ENCODE data around the gene SDR39U1. TPM values are rescaled to one million over a fixed set of nuclear protein-coding genes. Genes with fewer than 3 reads are reported as not detected.

Gene SDR39U1
- total RNA-seq, 4 donors from 2014 or later: 16.1 to 36.0 (median 20.4) TPM

DNA sequence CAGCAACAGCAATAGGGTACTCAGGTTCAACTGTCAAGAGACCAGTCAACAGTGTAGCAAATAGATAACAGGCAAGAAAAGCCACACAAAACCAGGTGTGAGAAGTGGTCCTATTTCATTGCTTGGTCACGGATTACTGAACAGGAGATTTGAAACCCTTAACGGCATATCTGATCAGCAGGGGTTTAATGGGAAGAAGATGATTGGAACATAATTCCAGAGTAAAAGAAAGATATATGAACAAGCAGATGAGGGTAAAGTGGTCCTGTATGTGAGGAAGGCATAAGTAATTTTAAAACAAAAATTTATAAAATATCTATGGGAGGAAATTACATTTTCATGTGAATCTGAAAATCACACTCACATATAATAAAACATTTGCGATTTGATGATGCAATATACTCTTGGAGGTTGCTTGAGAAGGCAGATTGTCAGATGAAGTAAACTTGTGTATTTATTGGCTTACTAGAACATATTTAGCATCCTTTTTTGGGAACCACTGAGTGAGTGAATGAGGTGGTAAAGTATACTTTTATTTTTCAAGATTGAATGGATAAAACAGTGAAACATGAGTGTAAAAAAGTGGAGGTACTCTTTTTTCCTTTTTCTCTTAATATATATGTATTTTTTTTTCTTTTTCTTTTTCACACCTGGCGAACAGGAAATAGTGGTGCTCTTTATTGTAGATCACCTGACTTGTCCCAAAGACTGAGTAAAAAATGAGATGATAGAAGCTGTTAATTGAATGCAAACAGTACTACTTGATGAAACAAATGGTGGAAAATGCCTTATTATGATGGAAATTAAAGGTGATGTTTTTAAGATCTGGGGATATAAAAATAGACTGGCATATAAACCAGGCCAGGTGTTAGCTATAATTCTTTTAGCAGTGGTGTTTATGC, 21.6 kb upstream of the SDR39U1 start:
- no peak for DNase-seq
- Histone ChIP-seq H3K36me3 (no peaks in the 10 kb centered on the region), H3K9me3 (no peaks in the 10 kb centered on the region), H3K27me3 (no peaks in the 10 kb centered on the region), H3K27ac (no peak overlapping the region), H3K4me3 (no peak overlapping the region), H3K4me1 (no peaks in the 10 kb centered on the region)
- TF ChIP-seq POLR2A (IDR thresholded peaks at IDR 0.05): no peak
- TF ChIP-seq, protein P1, sequence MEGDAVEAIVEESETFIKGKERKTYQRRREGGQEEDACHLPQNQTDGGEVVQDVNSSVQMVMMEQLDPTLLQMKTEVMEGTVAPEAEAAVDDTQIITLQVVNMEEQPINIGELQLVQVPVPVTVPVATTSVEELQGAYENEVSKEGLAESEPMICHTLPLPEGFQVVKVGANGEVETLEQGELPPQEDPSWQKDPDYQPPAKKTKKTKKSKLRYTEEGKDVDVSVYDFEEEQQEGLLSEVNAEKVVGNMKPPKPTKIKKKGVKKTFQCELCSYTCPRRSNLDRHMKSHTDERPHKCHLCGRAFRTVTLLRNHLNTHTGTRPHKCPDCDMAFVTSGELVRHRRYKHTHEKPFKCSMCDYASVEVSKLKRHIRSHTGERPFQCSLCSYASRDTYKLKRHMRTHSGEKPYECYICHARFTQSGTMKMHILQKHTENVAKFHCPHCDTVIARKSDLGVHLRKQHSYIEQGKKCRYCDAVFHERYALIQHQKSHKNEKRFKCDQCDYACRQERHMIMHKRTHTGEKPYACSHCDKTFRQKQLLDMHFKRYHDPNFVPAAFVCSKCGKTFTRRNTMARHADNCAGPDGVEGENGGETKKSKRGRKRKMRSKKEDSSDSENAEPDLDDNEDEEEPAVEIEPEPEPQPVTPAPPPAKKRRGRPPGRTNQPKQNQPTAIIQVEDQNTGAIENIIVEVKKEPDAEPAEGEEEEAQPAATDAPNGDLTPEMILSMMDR (IDR thresholded peaks at IDR 0.05): no peak
- intact Hi-C loops (cut with DNase I): no loop called here
- WGBS, 2 donors: 67 to 78% methylated on average over 4 of the region's 4 CpGs

DNA sequence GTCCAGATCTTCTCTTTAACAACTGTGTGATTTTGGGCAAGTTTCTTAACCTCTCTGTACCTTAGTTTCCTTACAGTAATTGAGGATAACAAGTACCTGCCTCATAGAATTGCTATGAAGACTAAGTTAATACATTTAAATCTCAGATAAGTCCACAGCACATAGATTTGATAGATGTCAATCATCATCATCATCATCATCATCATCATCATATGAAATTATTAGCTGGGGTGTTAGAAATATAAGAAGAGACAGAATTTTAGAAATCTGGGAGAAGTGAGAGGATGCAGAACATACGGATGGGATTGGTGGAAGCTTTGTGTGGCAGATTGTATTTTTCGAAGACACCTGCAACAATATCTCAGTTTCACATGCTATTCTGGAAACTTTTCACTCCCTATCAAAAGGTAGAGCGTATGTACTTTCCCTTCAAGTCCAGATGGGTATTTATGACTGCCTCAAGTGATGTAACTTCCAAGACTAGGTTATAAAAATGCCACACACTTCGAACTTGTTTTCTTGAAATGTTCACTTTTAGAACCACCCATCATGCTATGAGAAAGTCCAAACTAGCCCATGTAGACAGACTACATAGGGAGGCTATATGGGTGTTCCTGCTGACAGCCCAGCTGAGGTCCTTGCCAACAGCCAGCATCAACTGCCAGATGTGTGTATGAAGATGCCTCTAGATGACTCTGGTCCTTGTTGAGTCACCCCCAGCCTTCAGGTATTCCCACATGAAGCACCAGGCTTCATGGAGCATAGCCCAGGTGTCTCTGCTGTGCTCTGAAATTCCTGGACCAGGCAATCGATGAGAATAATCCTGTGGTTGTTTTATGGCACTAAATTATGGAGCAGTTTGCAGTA, 20.7 kb upstream of the SDR39U1 start:
- WGBS, 2 donors: 55 to 68% methylated on average over 4 to 5 of the region's 5 CpGs
- intact Hi-C loops (cut with DNase I): no loop called here
- Histone ChIP-seq H3K4me1 (no peaks in the 10 kb centered on the region), H3K27me3 (no peaks in the 10 kb centered on the region), H3K27ac (no peak overlapping the region), H3K36me3 (no peaks in the 10 kb centered on the region), H3K4me3 (no peak overlapping the region), H3K9me3 (no peaks in the 10 kb centered on the region)
- no peak for DNase-seq
- TF ChIP-seq, protein P1 (IDR thresholded peaks at IDR 0.05): no peak
- no peak for TF ChIP-seq POLR2A (IDR thresholded peaks at IDR 0.05)

DNA sequence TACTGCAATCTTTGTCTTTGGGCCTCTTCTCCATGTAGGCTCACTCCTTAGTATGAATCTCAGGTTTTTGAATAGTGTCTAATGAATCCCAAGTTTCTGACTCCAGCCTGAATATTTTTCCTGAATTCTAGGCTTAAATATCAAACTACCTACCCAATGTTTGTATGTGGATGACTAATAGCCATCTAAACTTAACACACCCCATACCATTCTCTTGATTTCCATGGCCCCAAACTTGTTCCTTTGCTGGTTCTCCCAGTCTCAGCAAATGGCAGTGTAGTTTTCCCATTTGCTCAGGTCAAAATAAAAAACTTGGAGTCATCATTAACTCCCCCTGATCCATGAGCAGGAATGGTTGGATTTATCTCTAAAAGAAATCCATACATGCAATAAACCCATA, 18.8 kb upstream of the SDR39U1 start:
- Histone ChIP-seq H3K27ac (no peak overlapping the region), H3K36me3 (no peaks in the 10 kb centered on the region), H3K4me1 (no peaks in the 10 kb centered on the region), H3K4me3 (no peak overlapping the region), H3K9me3 (no peaks in the 10 kb centered on the region), H3K27me3 (no peaks in the 10 kb centered on the region)
- TF ChIP-seq POLR2A (IDR thresholded peaks at IDR 0.05): no peak
- TF ChIP-seq, protein P1 (IDR thresholded peaks at IDR 0.05): no peak
- intact Hi-C loops (cut with DNase I): no loop called here
- DNase-seq: no peak

GRCh38 chr14:24459331-24459730, 16.8 kb upstream of the SDR39U1 start:
- intact Hi-C loops (cut with DNase I): no loop called here
- H3K4me3 ChIP-seq: no peak overlapping the region
- no peak for DNase-seq
- 70 to 79% methylated on average over 3 of the region's 3 CpGs for WGBS, 2 donors
- H3K36me3 ChIP-seq: no peaks in the 10 kb centered on the region
- H3K4me1 ChIP-seq: no peaks in the 10 kb centered on the region
- no peaks in the 10 kb centered on the region for H3K27me3 ChIP-seq
- TF ChIP-seq, protein P1 (IDR thresholded peaks at IDR 0.05): no peak
- no peak for TF ChIP-seq POLR2A (IDR thresholded peaks at IDR 0.05)
- no peak overlapping the region for H3K27ac ChIP-seq
- H3K9me3 ChIP-seq: no peaks in the 10 kb centered on the region

DNA sequence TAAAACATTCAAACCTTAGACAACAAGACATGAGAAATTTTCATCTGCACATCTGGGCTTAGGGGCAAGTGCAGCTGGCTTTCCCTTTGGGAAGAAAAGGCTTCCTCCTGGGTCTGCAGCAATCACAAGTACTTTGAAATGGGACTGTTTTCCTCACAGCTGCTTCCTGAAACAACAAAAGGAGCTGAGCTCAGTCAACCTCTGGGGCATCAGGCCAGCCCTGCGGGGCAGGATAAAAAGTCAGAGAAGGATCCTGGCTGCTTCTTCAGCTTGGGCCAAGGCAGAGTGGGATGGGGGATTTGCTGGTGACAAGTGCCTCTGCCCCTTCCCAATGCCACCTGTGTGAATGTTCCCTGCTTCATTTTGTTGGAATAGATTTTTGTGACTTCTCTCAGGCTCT, 16.2 kb upstream of the SDR39U1 start:
- DNase-seq: no peak
- no peak for TF ChIP-seq POLR2A (IDR thresholded peaks at IDR 0.05)
- TF ChIP-seq, protein P1 (IDR thresholded peaks at IDR 0.05): no peak
- H3K4me1 ChIP-seq: no peaks in the 10 kb centered on the region
- no peaks in the 10 kb centered on the region for H3K27me3 ChIP-seq
- H3K9me3 ChIP-seq: peaks cover 0 to 2% (median 0%) of the 10 kb centered on the region in 3 donors
- intact Hi-C loops (cut with DNase I): no loop called here
- 38 to 86% methylated on average over 1 of the region's 1 CpG for WGBS, 2 donors
- H3K4me3 ChIP-seq: no peak overlapping the region
- peaks cover 0 to 3% (median 0%) of the 10 kb centered on the region in 3 donors for H3K36me3 ChIP-seq
- no peak overlapping the region for H3K27ac ChIP-seq

Measured in esophagus squamous epithelium (tissue), 5 donors.